T-helper 22 cell (primary cell): Measurements from ENCODE around the gene ATP2B2.
"Not testable (repeated sequence)": the region's sequence is repeated elsewhere in the genome, so short reads cannot be mapped to it uniquely, and the experiment has no call there.

Experiments
- DNase-seq: peaks from one replicate; pipeline ENCODE4 v3.0.0-alpha.2; 2020; ENCODE audit warnings: low read depth

The ATP2B2 gene

DNA sequence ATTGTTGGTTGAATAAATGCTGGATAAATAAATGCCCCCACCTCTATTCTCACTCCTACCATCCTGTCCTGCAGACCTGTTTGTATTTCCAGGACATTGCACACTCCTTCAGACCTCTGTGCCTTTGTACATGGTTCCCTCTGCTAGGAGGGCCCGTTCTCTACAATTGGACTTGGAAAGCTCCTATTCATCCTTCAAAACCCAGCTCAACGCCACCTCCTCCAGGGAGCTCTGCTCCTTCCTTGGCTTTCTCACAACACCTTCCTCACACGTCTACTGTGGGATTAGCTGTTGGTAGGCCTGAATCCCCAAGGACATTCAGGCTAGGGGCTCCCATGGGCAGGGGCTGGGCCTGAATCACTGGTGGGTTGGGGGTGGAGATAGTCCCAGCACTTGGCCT is 105.8 kb downstream of the ATP2B2 start:
- DNase-seq: no peak

DNA sequence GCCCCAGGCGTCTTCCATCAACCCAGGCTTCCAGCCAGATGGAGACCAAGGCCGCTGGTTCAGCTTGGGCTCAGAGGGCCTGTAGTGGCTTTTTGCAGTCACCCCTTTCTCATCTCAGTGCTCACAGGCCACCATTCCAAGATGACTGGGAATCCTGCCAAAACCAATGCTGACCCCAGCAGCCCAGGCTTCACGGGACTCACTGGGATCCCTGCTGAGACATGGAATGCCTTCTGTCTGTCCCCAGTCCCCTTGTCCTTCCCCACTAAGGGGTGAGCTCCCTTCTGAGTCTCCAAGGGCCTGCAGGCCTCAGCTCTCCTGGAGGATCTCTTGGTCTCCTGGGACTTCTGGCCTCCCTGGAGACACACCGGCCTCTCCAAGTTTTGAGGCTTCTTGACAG is 107.0 kb downstream of the ATP2B2 start:
- DNase-seq: no peak

DNA sequence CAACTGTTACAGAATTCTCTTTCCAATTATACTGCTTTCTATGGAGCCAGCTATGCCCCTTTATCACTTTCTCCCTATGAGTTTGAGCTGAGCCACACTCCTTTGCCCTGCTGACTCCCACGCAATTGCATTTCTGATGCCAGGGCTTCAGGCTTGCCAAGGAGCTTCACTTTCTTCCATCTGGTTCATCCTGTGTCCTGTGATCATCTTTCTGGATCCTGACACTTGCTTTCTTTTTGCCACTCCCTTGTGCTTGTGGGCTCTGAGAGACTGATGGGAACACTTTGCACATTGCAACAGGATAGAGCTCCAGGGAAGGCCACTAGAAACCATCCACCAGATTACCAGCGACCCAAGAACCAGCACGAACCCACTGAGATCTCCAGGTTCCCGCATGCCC is 107.5 kb downstream of the ATP2B2 start:
- no peak for DNase-seq

DNA sequence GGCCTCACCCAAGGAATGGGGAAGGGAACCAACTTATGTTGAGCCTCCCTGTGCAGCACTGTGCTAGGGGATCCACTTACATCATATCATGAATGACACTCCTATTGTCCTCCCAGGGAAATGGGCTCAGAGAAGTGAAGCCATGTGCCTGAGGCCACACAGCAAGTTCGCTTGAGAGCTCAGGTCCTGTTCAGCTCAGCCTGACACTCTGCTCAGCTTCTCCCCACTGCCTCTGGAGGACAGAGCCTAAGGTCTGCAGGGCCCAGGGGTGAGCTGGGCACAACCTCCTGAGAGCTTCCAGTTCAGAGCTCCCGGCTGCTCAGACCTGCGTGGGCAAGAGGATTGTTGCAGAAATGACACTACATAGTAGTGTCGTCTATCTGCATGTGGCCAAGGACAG is 108.5 kb downstream of the ATP2B2 start:
- DNase-seq: no peak

DNA sequence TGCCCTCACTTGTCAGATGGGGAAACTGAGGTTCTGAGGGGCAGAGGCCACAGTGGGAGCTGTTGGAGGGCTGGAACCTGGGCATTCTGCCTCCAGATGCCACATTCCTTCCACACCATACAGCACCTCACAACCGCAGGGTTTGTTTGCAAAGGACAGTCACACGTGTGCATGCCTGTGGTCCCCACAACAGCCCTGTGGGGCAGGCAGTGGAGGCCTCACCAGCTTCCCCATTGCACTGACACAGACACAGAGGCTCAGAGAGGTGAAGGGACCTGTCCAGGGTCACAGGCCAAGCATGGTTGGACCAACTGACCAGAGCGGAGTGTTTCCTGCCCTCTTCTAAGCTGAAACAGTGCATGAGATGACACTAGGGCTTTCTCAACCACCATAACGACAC is 109.3 kb downstream of the ATP2B2 start:
- DNase-seq: no peak

DNA sequence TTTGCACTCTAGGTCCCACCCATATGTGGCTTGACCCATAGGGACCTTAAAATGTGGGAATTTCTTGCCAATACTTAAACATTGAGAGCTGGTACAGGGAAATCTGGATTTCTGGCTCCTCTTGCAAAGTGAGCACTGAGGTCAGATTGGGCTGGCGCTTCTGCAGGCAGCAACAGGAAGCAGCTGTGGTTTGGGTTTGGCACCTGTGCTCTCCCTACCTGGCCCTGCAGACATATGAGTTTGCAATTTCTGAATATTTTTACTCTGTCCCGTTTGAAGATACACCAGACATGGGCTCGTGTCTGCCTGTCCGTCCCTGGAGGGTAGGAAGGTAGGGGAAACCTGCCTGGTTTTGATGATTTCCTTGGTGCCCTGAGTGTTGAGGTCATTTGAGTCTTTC is 109.7 kb downstream of the ATP2B2 start:
- peak; percentile 13 for DNase-seq

DNA sequence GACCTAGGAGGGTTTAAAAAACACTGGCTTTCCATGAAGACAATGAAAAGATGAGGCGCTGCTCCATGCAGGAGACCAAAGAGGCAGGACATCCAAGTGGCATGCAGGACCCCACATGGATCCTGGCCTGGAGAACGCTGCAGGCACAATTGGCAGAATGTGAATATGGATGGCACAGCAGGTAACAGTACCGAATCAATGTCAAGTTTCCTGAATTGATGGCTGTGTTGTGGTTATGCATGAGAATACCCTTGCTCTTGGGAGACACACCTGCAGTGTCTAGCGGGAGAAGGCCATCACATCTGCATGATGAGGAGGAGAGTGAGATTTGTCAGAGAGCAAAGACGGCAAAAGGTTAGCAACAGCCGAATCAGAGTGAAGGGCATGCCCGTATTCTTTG is 110.2 kb downstream of the ATP2B2 start:
- no peak for DNase-seq

DNA sequence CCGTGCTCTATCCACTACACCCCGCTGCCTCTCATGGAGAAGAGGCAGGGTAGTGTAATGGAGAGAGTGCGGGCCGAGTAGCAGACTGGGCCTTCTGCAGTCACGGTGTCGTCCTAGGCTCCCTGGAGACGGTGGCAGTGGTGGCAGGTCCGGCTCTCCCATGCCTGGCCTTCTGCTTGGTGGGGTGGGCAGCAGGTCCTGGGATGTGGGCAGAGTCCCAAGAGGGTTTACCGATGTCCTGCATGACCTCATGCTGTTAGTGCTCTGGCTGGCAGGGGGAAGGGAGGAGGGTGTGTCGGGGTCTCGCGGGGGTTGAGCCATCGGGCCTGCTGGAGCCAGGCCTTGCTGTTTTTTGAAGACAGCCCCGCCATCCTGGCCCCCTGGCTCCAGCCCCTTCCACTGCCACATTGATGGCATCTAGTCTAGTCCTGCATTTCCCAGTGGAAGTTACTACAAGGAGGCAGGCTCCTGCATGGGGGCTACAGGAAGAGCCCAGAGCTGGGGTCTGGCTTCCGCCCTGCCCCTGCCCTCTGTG is 110.8 kb downstream of the ATP2B2 start:
- no peak for DNase-seq

DNA sequence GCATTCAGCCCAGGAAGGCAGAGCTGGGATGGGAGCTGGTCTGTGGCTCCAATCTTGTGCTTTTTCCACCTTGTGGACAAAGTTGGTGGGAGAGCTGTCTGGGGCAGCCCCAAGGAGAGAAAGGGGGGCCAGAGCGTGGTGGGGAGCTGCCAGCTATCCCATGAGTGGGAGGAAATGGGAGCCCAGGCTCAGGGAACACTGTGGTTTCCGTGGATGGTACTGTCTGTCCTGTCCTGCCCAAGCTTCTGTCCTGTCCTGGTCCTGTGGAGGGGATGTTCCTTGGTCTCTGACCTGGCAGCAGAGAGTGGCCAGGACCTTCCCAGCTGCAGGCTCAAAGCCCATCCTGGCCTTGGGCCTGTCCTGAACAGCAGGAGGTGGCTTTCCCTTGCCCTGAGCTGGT is 111.9 kb downstream of the ATP2B2 start:
- DNase-seq: no peak

DNA sequence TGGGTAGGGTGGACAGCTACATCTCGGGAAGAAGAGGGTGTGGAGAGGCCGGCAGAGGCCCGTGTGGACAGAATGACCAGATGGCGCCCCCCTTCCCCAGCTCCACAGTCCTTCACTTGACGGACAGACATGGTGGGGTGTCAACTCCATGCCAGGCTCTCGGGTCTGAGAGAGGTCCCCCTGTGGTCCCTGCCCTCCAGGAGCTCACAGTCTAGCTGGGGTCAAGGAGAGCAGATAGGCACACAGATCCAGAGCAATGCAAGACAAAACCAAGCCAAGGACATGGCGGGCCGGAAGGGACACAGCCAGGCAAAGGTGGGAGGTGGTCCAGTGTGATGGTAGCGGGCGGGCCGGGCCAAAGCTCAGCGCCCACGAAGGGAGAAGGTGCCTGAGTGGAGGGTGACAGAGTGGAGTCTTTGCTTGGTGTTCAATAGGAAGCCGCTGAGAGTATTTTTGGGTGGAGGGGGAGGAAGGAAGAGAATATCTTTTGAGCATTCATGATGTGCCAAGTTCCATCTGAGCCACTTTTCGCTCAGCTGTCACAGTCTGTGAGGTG is 112.4 kb downstream of the ATP2B2 start:
- no peak for DNase-seq

DNA sequence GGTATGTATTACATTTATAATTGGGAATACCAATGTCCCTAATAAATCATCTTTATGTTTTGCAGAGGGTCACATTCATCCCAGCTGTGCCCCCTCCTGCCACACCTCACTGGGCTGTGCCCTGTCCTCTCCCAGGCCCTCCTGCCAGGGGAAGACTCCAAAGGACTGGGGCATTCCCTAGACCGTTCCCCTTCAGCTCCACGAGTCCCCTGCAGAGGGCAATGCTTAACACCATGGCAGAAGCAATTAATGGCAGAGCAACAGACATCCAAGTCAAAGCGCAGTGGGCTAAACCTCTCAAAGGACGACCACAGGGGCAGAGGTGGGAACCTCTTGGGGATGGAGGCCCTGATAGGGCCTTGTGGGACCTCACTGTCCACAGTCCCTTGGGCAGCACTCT is 113.1 kb downstream of the ATP2B2 start:
- DNase-seq: no peak

DNA sequence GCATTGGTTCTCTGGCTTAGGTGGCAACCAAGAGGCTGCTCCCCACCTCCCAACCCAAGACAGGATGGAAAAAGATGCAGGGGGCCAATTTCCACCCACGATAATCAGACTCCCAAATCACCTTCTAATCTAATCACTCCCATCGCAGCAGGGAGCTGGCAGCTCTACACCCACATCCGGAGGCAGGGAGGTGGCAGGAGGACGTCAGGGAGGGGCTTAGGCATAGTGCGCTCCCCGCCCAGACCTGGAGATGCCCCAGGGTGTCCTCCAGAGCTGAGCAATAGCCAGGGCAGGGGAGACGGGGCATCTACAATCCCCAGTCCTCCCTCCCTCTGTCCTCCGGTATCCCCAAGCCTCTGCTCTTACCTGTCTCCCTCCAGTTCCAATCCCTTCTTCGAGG is 114.0 kb downstream of the ATP2B2 start:
- DNase-seq: no peak

DNA sequence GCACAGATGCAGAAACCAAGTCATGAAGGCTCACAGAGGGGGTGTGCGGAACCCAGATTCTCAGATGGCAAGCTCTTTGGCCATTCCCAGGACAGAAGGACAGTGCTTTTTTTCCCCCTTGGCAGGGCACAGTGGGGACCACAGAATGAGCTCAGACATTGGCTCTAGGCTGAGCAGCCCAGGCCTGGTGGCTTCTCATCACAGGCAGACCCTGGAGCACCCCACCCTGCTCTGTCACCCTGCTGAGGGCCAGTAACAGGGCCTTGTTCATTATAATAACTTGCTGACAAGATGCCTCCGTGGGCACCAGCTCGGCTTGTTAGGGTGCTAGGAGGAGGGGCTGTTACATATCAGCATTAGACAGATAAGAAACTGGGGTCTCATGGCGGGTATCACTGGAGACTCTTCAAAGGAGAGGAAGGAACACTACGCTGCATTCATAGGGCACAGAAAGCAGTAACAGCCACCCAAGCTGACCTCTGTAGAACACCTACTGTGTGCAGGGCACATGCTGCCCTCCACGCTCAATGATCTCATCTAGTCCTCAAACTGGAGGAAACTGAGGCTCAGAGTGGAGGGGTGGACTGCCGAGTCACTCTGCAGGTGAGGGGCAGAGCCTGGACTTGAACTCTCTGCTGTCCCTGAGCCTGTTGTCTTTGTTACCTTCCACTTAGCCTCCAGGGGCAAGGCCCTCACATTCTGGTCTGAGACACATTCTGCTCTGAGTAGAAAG is 114.6 kb downstream of the ATP2B2 start:
- no peak for DNase-seq

DNA sequence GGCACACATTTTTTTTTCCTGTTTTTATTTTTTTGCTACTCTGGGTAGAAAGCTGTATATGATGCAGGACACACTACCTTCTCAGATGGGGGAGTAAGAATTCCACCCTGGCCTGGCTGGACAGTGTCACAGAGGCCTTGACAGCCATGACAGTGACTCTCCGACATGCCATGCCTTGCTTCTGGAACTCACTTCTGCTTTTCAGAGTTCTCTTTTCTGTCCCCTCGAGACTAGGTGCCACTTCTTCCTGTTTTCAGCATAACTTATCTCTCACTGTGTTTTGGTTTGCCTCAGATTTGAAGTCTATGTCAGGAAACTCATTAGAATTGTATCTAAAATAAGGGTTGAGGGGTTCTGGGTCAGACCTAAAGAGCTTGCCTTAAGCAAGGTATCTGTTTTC is 115.4 kb downstream of the ATP2B2 start:
- DNase-seq: no peak

DNA sequence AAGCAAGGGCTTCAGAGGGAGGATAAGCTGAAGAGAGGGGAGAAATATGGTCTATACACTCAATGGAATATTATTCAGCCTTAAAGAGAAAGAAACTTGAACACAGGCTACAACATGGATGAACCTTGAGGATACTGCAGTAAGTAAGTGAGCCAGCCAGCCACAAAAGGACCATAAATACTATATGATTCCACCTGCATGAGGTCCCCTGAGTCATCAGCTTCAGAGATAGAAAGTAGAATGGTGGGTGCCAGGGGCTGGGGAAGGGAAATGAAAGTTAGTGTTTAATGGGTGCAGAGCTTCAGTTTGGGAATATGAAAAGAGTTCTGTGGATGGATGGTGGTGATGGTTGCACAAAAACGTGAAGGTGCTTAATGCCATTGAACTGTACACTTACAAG is 116.0 kb downstream of the ATP2B2 start:
- DNase-seq: no peak

DNA sequence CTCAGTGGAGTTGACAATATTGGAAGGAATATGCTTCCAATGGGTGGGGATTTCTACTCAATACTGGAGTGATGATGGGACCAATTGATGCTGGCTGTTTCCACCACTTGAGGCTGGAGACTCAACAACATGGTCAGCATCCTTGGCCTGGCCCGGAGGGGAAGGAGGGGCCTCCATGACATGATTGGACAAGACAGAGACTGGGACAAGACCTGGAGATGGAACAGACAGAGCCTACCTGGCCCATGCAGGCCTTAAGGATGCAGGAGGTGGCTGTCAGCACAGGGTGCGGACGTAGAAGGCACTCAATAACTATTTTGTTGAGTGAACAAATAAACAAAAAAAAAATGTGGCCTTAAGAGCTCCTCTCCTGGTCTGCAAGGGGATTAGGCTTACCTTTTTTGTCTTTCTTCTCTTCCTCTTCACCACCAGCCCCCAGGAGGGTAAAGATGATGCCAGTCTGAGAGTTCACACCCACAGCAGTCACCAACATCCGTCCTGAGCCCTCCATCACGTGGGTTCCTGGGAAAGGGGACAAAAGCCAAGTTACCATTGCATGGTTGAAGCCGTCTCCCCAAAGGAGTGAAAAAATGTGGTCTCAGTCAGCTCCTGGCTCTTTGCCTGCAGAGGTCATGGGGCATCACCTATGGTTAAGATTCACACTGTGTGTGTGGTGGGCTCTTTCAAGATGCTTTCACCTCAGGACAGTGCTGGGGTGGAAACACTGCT is 117.3 kb downstream of the ATP2B2 start:
- DNase-seq: no peak

DNA sequence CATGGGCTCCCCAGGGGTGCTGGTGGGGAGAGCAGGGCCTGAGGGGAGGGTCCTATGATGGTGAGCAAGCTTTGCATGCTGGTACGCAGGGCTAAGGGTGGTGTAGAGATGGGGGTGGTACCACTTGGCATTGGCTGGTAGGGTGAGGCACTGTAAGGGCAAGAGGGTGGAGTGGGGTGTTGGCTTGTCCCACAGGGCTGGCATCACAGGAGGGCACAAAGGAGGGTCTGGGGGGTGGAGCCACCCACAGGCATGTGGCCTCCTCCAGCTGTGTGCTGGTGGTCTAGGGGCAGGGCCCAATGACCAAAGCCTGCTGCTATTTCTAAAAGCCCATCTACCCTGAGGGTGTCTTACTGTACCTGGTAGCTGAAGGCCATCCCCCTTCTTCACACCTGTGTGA is 119.3 kb downstream of the ATP2B2 start:
- no peak for DNase-seq

DNA sequence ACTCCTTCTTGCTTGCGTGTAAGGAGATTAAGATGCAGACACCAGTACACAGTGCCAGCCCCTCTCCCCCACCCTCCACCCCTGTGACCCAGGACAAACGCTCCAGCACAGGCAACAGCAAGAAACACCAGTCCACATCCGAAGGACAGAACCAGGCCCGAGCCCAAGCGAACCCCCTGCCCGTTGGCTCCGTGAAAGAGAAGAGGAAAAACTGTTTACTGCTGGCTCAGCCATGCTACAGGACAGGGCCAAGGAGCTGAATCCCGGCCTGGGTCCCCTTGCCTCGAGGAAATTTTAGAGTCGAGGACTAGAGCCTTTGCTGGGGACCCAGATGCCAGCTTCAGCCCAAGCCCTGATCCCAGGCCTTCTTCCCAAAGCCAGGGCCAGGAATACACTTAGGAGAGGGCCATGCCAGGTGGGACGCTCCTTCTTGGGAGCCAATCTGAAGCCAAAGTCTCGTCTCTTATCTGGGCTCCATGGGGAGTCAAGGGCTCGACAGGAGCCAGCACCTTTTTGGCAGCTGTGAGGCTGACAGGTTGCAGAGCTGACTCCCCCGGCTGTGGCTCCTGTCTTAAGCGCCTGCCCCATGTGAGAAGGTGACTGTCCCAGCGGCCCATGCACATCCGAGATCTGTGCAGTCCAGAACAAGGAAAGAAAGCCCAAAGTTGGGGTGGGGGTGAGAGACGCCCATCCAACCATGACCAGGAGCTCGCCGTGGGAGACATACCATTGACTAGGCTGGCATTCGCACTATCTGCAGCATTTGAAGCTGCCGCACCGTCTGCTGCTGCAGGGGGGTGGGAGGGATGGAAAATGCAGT is 120.6 kb downstream of the ATP2B2 start:
- DNase-seq: no peak

DNA sequence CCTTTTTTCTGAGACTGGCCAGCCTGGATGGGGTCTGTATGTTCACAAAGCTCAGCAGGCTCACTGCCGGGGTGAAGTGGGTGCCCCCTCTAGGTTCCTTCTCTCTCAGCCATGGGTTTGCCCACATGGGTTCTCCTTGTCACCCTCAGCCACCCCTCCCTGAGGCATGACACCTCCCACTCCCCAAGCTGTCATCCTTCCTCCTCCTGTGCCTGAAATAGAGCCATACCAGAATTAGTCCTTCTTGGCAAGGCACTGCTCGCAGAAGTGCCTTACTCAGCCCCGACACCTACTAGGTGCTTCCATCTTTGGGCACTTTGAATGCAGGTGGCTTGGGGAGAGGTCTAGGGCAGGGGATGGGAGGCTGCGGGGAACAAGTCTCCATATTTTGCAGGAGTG is 121.5 kb downstream of the ATP2B2 start:
- DNase-seq: no peak

DNA sequence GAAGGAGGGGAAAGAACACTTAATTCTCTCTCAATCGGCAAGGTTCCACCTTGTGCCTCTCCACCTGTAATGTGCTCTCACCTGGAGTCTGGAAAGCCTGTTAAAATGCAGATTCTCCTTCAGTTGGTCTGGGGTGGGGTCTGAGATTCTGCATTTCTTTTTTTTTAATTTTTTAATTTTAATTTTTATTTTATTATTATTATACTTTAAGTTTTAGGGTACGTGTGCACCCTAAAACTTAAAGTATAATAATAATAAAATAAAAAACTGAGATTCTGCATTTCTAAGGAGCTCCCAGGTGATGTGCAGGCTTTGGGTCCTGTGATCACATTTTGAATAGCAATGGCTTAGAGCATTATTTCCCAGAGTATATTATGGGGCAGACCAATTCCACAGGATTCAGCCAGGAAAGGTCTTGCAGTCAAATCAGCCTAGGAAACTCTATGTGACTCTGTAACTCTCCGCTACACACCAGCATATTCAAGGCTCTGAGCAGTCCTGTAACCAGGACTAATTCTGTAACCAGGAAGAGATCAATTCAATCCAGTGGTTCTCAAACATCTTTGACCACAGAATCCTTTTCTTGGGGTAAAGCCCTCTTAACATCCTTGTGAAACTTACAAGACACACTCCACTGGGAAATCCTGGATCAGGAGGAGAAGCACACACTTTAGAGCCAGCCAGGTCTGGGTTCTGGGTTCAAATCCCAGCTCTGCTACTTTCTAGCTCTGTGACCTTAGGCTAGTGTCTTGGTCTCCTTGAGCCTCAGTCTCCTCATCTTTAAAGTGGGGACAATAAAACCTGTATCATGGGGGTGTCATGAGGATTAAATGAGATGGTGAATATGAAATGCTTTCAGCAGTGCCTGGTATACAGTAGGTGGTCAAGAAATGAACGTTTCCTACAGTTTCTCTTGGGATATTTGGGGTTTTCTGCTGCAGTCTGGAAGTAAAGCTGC is 122.2 kb downstream of the ATP2B2 start:
- no peak for DNase-seq

DNA sequence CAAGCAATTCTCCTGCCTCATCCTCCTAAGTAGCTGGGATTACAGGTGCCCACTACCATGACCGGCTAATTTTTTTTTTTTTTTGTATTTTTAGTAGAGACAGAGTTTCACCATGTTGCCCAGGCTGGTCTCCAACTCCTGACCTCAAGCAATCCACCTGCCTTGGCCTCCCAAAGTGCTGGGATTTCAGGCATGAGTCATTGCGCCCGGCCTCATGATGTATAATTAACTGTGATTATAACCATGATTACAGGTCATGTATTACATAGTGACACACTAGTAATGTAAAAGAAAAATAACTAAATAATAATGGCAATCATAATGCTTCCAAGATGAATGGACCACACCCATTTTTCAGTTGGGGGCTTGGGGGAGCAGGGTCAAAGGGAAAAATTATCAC is 122.9 kb downstream of the ATP2B2 start:
- not testable (repeated sequence) for DNase-seq
